Measurements from ENCODE around the gene TTLL10. TPM values are rescaled to one million over a fixed set of nuclear protein-coding genes. Genes with fewer than 3 reads are reported as not detected.
"Not testable (repeated sequence)": the region's sequence is repeated elsewhere in the genome, so short reads cannot be mapped to it uniquely, and the experiment has no call there.

TTLL10 gene
- total RNA-seq, 1 donor from 2014 or later, result 5.5 TPM

GRCh38 chr1:1137256-1138045 is 36.2 kb upstream of the TTLL10 start:
- Mint-ChIP-seq H3K36me3 (ENCODE audit: insufficient read depth) (no peaks in the 10 kb centered on the region), H3K9me3 (ENCODE audit: low read depth) (no peaks in the 10 kb centered on the region), H3K4me1 (ENCODE audit: low read depth) (peaks cover 9% of the 10 kb centered on the region), H3K4me3 (ENCODE audit: low read depth) (peak overlapping the region; percentile 46), H3K27ac (no peak overlapping the region), H3K27me3 (no peaks in the 10 kb centered on the region)
- no peak for DNase-seq (ENCODE audit: low spot score, unreplicated experiment)
- TF ChIP-seq, protein P1, sequence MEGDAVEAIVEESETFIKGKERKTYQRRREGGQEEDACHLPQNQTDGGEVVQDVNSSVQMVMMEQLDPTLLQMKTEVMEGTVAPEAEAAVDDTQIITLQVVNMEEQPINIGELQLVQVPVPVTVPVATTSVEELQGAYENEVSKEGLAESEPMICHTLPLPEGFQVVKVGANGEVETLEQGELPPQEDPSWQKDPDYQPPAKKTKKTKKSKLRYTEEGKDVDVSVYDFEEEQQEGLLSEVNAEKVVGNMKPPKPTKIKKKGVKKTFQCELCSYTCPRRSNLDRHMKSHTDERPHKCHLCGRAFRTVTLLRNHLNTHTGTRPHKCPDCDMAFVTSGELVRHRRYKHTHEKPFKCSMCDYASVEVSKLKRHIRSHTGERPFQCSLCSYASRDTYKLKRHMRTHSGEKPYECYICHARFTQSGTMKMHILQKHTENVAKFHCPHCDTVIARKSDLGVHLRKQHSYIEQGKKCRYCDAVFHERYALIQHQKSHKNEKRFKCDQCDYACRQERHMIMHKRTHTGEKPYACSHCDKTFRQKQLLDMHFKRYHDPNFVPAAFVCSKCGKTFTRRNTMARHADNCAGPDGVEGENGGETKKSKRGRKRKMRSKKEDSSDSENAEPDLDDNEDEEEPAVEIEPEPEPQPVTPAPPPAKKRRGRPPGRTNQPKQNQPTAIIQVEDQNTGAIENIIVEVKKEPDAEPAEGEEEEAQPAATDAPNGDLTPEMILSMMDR (IDR thresholded peaks at IDR 0.05; ENCODE audit: unreplicated experiment), result no peak

GRCh38 chr1:1140673-1141072 is 33.0 kb upstream of the TTLL10 start:
- no peak overlapping the region for H3K4me3 Mint-ChIP-seq (ENCODE audit: low read depth)
- H3K4me1 Mint-ChIP-seq (ENCODE audit: low read depth), result peaks cover 4% of the 10 kb centered on the region
- no peak for DNase-seq (ENCODE audit: low spot score, unreplicated experiment)
- no peak overlapping the region for H3K27ac Mint-ChIP-seq
- TF ChIP-seq, protein P1 (IDR thresholded peaks at IDR 0.05; ENCODE audit: unreplicated experiment), result no peak
- no peaks in the 10 kb centered on the region for H3K36me3 Mint-ChIP-seq (ENCODE audit: insufficient read depth)
- no peaks in the 10 kb centered on the region for H3K27me3 Mint-ChIP-seq
- H3K9me3 Mint-ChIP-seq (ENCODE audit: low read depth), result no peaks in the 10 kb centered on the region

DNA sequence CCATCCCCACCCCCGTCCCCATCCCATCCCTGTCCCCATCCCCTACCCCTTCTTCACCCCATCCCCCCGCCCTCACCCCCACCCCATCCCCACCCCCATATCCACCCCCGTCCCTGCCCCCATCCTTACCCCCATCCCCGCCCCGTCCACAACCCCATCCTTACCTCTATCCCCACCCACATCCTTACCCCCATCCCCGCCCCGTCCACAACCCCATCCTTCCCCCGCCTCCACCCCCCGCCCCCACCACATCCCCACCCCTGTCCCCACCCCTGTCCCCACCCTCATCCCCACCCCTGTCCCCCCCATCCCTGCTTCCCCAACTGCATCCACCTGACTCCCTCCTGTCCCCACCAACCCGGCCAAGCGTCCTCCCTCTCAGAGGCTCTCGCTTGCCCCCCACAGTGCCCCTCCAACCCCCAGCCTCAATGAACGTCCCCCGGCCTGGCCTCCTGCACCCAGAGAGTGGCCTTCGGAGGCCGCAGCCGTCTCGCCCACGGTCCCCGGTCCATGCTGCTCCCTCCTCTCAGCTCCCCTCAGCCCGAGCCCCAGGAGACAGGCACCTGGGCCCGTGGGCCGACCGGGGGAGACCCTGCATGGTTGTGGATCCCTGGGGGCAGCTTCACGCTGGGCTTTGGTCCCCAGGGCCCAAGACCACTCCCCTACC is 32.3 kb upstream of the TTLL10 start:
- H3K27ac Mint-ChIP-seq, result no peak overlapping the region
- H3K36me3 Mint-ChIP-seq (ENCODE audit: insufficient read depth), result no peaks in the 10 kb centered on the region
- no peak overlapping the region for H3K4me3 Mint-ChIP-seq (ENCODE audit: low read depth)
- TF ChIP-seq, protein P1 (IDR thresholded peaks at IDR 0.05; ENCODE audit: unreplicated experiment), result no peak
- H3K27me3 Mint-ChIP-seq, result no peaks in the 10 kb centered on the region
- H3K9me3 Mint-ChIP-seq (ENCODE audit: low read depth), result no peaks in the 10 kb centered on the region
- no peak for DNase-seq (ENCODE audit: low spot score, unreplicated experiment)
- peaks cover 2% of the 10 kb centered on the region for H3K4me1 Mint-ChIP-seq (ENCODE audit: low read depth)

- Mint-ChIP-seq H3K27ac (no peak overlapping the region), H3K36me3 (ENCODE audit: insufficient read depth) (no peaks in the 10 kb centered on the region), H3K4me3 (ENCODE audit: low read depth) (no peak overlapping the region), H3K9me3 (ENCODE audit: low read depth) (no peaks in the 10 kb centered on the region), H3K27me3 (no peaks in the 10 kb centered on the region), H3K4me1 (ENCODE audit: low read depth) (peaks cover 2% of the 10 kb centered on the region)
- TF ChIP-seq, protein P1 (IDR thresholded peaks at IDR 0.05; ENCODE audit: unreplicated experiment), result no peak
- no peak for DNase-seq (ENCODE audit: low spot score, unreplicated experiment)
Measured at GRCh38 chr1:1141911-1142250, 31.8 kb upstream of the TTLL10 start.

DNA sequence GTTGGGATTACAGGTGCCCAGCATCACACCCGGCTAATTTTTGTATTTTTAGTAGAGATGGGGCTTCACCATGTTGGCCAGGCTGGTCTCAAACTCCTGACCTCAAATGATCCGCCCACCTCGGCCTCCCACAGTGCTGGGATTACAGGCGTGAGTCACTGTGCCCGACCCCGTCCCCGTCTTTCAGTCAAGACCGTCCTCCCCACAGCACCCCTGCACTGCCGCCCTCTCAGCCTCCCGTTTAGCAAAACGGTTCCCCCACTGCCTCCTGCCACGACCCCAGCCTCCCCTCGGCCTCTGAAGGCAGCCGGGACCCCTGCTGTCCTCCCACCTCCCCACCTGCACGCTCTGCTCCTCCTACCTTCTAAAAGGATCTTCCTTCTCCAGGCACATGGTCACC is 31.3 kb upstream of the TTLL10 start:
- H3K9me3 Mint-ChIP-seq (ENCODE audit: low read depth); H3K36me3 Mint-ChIP-seq (ENCODE audit: insufficient read depth); DNase-seq (ENCODE audit: low spot score, unreplicated experiment); H3K27ac Mint-ChIP-seq; H3K4me3 Mint-ChIP-seq (ENCODE audit: low read depth); H3K27me3 Mint-ChIP-seq; H3K4me1 Mint-ChIP-seq (ENCODE audit: low read depth): not testable (repeated sequence)

- no peaks in the 10 kb centered on the region for H3K4me1 Mint-ChIP-seq (ENCODE audit: low read depth)
- TF ChIP-seq, protein P1 (IDR thresholded peaks at IDR 0.05; ENCODE audit: unreplicated experiment), result no peak
- H3K4me3 Mint-ChIP-seq (ENCODE audit: low read depth), result no peak overlapping the region
- H3K36me3 Mint-ChIP-seq (ENCODE audit: insufficient read depth), result no peaks in the 10 kb centered on the region
- no peak overlapping the region for H3K27ac Mint-ChIP-seq
- no peaks in the 10 kb centered on the region for H3K9me3 Mint-ChIP-seq (ENCODE audit: low read depth)
- peaks cover 2% of the 10 kb centered on the region for H3K27me3 Mint-ChIP-seq
- DNase-seq (ENCODE audit: low spot score, unreplicated experiment), result no peak
Measured at GRCh38 chr1:1142844-1143243, 30.8 kb upstream of the TTLL10 start.

All from progenitor cell of endocrine pancreas (in vitro differentiated cells).